ENCODE data around the gene CACNA2D3. TPM values are rescaled to one million over a fixed set of nuclear protein-coding genes. Genes with fewer than 3 reads are reported as not detected.
"Not testable (repeated sequence)": the region's sequence is repeated elsewhere in the genome, so short reads cannot be mapped to it uniquely, and the experiment has no call there.

CACNA2D3 gene
- total RNA-seq, 1 donor from 2014 or later, result 10.0 TPM

DNA sequence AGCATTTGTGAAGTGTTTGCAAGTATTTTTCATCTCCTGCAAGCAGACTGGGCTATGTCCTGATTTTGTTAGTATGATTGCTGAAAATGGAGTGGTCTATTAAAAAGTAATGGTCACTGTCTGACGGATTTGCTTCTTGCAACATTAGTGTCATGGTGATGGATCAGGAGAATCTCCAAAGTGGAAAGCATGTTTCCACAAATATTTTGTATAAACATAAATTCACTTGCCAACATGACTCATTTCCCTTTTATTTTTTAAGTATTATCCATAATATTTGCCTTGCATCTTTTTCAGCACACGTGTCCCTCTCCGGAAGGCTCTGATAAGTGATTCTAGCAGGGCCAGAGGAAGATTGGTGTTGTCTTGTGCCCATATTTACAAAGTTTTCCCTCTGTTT, 27.4 kb upstream of the CACNA2D3 start:
- Mint-ChIP-seq H3K4me1 (ENCODE audit: low read depth, unreplicated experiment) (peaks cover 8% of the 10 kb centered on the region), H3K27me3 (ENCODE audit: unreplicated experiment) (peaks cover 2% of the 10 kb centered on the region), H3K27ac (ENCODE audit: unreplicated experiment) (no peak overlapping the region), H3K9me3 (ENCODE audit: unreplicated experiment) (peaks cover 1% of the 10 kb centered on the region), H3K36me3 (ENCODE audit: unreplicated experiment) (no peaks in the 10 kb centered on the region), H3K4me3 (ENCODE audit: unreplicated experiment) (no peak overlapping the region)
- TF ChIP-seq, protein P1, sequence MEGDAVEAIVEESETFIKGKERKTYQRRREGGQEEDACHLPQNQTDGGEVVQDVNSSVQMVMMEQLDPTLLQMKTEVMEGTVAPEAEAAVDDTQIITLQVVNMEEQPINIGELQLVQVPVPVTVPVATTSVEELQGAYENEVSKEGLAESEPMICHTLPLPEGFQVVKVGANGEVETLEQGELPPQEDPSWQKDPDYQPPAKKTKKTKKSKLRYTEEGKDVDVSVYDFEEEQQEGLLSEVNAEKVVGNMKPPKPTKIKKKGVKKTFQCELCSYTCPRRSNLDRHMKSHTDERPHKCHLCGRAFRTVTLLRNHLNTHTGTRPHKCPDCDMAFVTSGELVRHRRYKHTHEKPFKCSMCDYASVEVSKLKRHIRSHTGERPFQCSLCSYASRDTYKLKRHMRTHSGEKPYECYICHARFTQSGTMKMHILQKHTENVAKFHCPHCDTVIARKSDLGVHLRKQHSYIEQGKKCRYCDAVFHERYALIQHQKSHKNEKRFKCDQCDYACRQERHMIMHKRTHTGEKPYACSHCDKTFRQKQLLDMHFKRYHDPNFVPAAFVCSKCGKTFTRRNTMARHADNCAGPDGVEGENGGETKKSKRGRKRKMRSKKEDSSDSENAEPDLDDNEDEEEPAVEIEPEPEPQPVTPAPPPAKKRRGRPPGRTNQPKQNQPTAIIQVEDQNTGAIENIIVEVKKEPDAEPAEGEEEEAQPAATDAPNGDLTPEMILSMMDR (IDR thresholded peaks at IDR 0.05; ENCODE audit: partially characterized antibody, unreplicated experiment), result no peak
- DNase-seq, result no peak

DNA sequence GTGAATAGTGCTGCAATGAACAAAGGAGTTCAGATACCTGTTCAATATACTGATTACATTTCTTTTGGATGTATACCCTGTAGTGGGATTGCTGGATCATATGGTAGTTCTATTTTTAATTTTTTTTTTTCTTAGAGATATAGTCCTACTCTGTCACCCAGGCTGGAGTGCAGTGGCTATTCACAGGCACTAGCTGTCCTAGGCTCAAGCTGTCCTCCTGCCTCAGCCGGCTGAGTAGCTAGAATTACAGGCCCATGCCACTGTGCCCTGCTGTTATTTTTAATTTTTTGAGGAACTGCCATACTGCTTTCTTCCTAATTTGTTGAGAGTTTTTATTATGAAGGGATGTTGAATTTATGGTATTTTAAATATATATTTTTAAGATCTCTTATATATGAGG, 23.0 kb upstream of the CACNA2D3 start:
- H3K4me3 Mint-ChIP-seq (ENCODE audit: unreplicated experiment), result no peak overlapping the region
- TF ChIP-seq, protein P1 (IDR thresholded peaks at IDR 0.05; ENCODE audit: partially characterized antibody, unreplicated experiment), result no peak
- no peak overlapping the region for H3K27ac Mint-ChIP-seq (ENCODE audit: unreplicated experiment)
- no peak for DNase-seq
- no peaks in the 10 kb centered on the region for H3K36me3 Mint-ChIP-seq (ENCODE audit: unreplicated experiment)
- peaks cover 8% of the 10 kb centered on the region for H3K4me1 Mint-ChIP-seq (ENCODE audit: low read depth, unreplicated experiment)
- H3K9me3 Mint-ChIP-seq (ENCODE audit: unreplicated experiment), result peaks cover 1% of the 10 kb centered on the region
- peaks cover 2% of the 10 kb centered on the region for H3K27me3 Mint-ChIP-seq (ENCODE audit: unreplicated experiment)

DNA sequence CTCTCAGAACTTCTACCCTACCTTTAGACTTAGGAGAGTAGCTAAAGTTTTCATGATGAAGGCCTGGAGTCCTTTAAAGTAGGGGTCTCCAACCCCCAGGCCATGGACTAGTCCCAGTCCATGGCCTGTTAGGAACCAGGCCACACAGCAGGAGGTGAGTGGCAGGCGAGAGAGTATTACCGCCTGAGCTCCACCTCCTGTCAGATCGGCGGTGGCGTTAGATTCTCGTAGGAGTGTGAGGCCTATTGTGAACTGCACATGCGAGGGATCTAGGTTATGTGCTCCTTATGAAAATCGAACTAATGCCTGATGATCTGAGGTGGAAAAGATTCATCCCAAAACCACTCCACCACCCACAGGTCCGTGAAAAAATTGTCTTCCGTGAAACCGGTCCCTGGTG, 18.3 kb upstream of the CACNA2D3 start:
- no peaks in the 10 kb centered on the region for H3K9me3 Mint-ChIP-seq (ENCODE audit: unreplicated experiment)
- TF ChIP-seq, protein P1 (IDR thresholded peaks at IDR 0.05; ENCODE audit: partially characterized antibody, unreplicated experiment), result no peak
- no peaks in the 10 kb centered on the region for H3K4me1 Mint-ChIP-seq (ENCODE audit: low read depth, unreplicated experiment)
- H3K4me3 Mint-ChIP-seq (ENCODE audit: unreplicated experiment), result no peak overlapping the region
- H3K36me3 Mint-ChIP-seq (ENCODE audit: unreplicated experiment), result peaks cover under 1% of the 10 kb centered on the region
- peaks cover 2% of the 10 kb centered on the region for H3K27me3 Mint-ChIP-seq (ENCODE audit: unreplicated experiment)
- DNase-seq, result no peak
- no peak overlapping the region for H3K27ac Mint-ChIP-seq (ENCODE audit: unreplicated experiment)

DNA sequence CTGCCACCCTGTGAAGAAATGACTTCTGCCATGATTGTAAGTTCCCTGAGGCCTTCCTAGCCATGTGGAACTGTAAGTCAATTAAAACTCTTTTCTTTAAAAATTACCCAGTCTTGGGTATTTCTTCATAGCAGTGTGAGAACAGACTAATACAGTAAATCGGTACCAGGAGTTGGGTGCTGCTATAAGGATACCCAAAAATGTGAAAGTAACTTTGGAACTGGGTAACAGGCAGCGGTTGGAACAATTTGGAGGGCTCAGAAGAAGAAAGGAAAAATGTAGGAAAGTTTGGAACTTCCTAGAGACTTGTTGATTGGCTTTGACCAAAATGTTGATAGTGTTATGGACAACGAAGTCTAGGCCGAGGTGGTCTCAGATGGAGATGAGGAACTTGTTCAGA, 6.2 kb upstream of the CACNA2D3 start:
- DNase-seq; H3K9me3 Mint-ChIP-seq (ENCODE audit: unreplicated experiment); H3K27ac Mint-ChIP-seq (ENCODE audit: unreplicated experiment); H3K4me1 Mint-ChIP-seq (ENCODE audit: low read depth, unreplicated experiment); H3K27me3 Mint-ChIP-seq (ENCODE audit: unreplicated experiment); H3K4me3 Mint-ChIP-seq (ENCODE audit: unreplicated experiment): not testable (repeated sequence)
- peaks cover 12% of the 10 kb centered on the region for H3K36me3 Mint-ChIP-seq (ENCODE audit: unreplicated experiment)

DNA sequence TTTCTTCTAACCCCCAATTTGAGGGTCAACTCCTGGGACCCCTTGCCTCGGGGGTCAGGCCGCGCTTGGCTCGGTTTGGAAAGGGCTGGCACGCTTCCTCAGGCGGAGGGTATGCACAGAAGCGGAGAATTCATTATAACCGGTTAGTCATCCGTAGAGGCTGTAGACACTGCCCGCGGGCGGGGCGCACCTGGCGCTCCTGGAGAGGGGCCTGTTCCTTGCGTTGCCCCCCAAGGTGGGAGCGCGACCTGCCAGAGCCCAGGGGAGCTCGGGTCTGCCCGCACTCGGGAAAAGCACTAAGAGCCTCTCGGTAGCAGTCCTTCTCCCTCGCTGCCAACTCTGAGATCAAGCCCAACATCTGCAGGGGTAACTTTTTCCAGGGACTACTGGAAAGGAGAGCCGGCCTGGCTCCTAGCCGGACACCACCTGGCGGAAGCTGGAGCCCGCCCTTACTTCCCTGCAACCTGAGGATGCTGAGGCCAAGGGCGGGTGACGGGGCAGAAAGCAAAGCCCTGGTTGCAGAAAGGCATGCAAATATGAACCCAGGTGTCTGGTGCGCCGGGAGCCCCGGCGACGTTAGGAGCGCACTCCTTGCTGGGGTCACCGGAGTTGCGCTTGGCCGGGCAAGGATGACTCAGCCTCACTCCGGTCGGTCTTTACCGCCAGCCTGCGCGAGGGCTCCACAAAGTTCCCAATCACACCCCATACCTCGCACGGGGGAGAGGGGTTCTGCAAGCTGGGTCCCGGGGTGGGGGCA, 1.5 kb upstream of the CACNA2D3 start:
- TF ChIP-seq, protein P1 (IDR thresholded peaks at IDR 0.05; ENCODE audit: partially characterized antibody, unreplicated experiment), result no peak
- H3K27me3 Mint-ChIP-seq (ENCODE audit: unreplicated experiment), result peaks cover 15% of the 10 kb centered on the region
- peak overlapping the region; percentile 82 for H3K4me3 Mint-ChIP-seq (ENCODE audit: unreplicated experiment)
- peak; percentile 39 for DNase-seq
- peaks cover 8% of the 10 kb centered on the region for H3K9me3 Mint-ChIP-seq (ENCODE audit: unreplicated experiment)
- H3K27ac Mint-ChIP-seq (ENCODE audit: unreplicated experiment), result no peak overlapping the region
- peaks cover 9% of the 10 kb centered on the region for H3K4me1 Mint-ChIP-seq (ENCODE audit: low read depth, unreplicated experiment)
- H3K36me3 Mint-ChIP-seq (ENCODE audit: unreplicated experiment), result peaks cover 8% of the 10 kb centered on the region
